OCI-LY7 (cell line): ENCODE measurements around the gene ABCB1.

Source experiments
- EZH2phosphoT487 ChIP-seq: fragments of 200-600 bp; sonication (generic); IDR thresholded peaks from 2 replicates; pipeline ENCODE4 v1.6.1; 2018; ENCODE audit warnings: low read depth, borderline replicate concordance, mild to moderate bottlenecking, mixed run types, antibody characterized with exemption, low read length, moderate library complexity, mixed read lengths
- TF ChIP-seq, protein P1 (sequence below): fragments of 200-600 bp; sonication (generic); conservative IDR thresholded peaks from 2 replicates; pipeline ENCODE4 v1.5.1; 2014; ENCODE audit warnings: mild to moderate bottlenecking, antibody characterized with exemption, low read length, moderate library complexity, mixed read lengths

DNA sequence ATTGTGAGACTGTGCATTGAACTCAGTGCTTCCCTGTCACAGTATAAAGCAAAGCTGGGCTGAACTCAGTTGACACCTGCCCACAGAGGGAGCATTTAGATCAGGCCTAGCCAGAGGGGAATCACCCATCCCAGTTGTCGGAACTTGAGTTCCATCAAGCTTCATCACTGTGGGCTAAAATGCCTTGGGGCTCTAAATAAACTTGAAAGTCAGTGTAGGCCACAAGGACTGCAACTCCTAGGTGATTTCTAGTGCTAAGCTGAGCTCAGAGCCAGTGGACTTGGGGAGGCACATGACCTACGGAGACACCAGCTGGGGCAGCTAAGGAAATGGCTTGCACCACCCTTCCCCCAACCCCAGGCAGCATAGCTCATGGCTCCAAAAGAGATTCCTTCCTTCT lies 117.6 kb downstream of the ABCB1 start:
- TF ChIP-seq, protein P1, sequence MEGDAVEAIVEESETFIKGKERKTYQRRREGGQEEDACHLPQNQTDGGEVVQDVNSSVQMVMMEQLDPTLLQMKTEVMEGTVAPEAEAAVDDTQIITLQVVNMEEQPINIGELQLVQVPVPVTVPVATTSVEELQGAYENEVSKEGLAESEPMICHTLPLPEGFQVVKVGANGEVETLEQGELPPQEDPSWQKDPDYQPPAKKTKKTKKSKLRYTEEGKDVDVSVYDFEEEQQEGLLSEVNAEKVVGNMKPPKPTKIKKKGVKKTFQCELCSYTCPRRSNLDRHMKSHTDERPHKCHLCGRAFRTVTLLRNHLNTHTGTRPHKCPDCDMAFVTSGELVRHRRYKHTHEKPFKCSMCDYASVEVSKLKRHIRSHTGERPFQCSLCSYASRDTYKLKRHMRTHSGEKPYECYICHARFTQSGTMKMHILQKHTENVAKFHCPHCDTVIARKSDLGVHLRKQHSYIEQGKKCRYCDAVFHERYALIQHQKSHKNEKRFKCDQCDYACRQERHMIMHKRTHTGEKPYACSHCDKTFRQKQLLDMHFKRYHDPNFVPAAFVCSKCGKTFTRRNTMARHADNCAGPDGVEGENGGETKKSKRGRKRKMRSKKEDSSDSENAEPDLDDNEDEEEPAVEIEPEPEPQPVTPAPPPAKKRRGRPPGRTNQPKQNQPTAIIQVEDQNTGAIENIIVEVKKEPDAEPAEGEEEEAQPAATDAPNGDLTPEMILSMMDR, result no peak
- TF ChIP-seq EZH2phosphoT487, result no peak
